ENCODE results near the gene C3. TPM values are rescaled to one million over a fixed set of nuclear protein-coding genes. Genes with fewer than 3 reads are reported as not detected.
A peak's percentile ranks its signal among the peaks of the same experiment; 100 is the strongest.

Gene C3
- polyA plus RNA-seq, 3 donors = 2.4 to 5.3 (median 3.2) TPM

GRCh38 chr19:6677883-6678689, 42.4 kb downstream of the C3 start:
- H3K4me1 ChIP-seq (ENCODE audit: control insufficient read depth in 1 of 2, insufficient read depth in 2 of 2, low read length in 2 of 2) = peaks cover 30 to 33% of the 10 kb centered on the region in 2 donors
- H2AFZ ChIP-seq (ENCODE audit: insufficient read depth, low read depth, low read length, poor library complexity, severe bottlenecking) = no peak overlapping the region
- H3K36me3 ChIP-seq (replicated peaks in 1 of 2; ENCODE audit: control insufficient read depth in 1 of 2, insufficient read depth in 2 of 2, low read length in 2 of 2) = no peaks in the 10 kb centered on the region
- Mint-ChIP-seq H3K4me1 (peaks cover 47% of the 10 kb centered on the region), H3K4me3 (peak overlapping the region; percentile 44 to 66), H3K27ac (peak overlapping the region in 6 of 7 donors; percentile 2 to 66 (median 36)), H3K27me3 (ENCODE audit: low read depth in 3 of 3) (peaks cover 14 to 30% (median 25%) of the 10 kb centered on the region in 3 donors), H3K9me3 (peaks cover 5 to 23% (median 12%) of the 10 kb centered on the region in 7 donors), H3K36me3 (peaks cover 0 to 2% of the 10 kb centered on the region in 2 donors)
- 47% methylated on average over 26 of the region's 31 CpGs for WGBS (ENCODE audit: insufficient coverage)
- DNase-seq = peak in 1 of 3 donors; percentile 75
- H3K79me2 ChIP-seq (ENCODE audit: insufficient read depth, low read length) = no peaks in the 10 kb centered on the region
- H3K27ac ChIP-seq (ENCODE audit: low read depth in 1 of 2, low read length in 2 of 2) = no peak overlapping the region
- peaks cover 11 to 21% of the 10 kb centered on the region in 2 donors for H3K27me3 ChIP-seq (ENCODE audit: control insufficient read depth in 2 of 2, insufficient read depth in 2 of 2, low read length in 2 of 2)
- H3K9ac ChIP-seq (ENCODE audit: insufficient read depth, low read length, poor library complexity, severe bottlenecking) = no peak overlapping the region
- H3K4me2 ChIP-seq (replicated peaks; ENCODE audit: extremely low read depth, low read length, poor library complexity, severe bottlenecking) = peak overlapping the region; percentile 51
- intact Hi-C loops (cut with micrococcal nuclease) = loop anchor here in 1 of 2 donors (5.0 kb wide), 1 partner anchor 36 kb away; no protein-coding TSS in a partner anchor
- no peaks in the 10 kb centered on the region for H4K20me1 ChIP-seq (ENCODE audit: insufficient read depth, low read length)
- H3K4me3 ChIP-seq (replicated peaks in 1 of 3; ENCODE audit: low read depth in 2 of 3, low read length in 3 of 3) = peak overlapping the region in 1 of 3 experiments; percentile 8
- TF ChIP-seq CTCF (IDR thresholded peaks at IDR 0.05) = no peak
- H3K9me3 ChIP-seq (replicated peaks in 1 of 2; ENCODE audit: control insufficient read depth in 1 of 2, insufficient read depth in 1 of 2, low read length in 2 of 2) = peaks cover 3 to 6% of the 10 kb centered on the region in 2 donors

- H3K9ac ChIP-seq (ENCODE audit: insufficient read depth, low read length, poor library complexity, severe bottlenecking) = no peak overlapping the region
- H4K20me1 ChIP-seq (ENCODE audit: insufficient read depth, low read length) = no peaks in the 10 kb centered on the region
- H2AFZ ChIP-seq (ENCODE audit: insufficient read depth, low read depth, low read length, poor library complexity, severe bottlenecking) = no peak overlapping the region
- H3K4me3 Mint-ChIP-seq = peak overlapping the region in 1 of 2 donors; percentile 44
- H3K9me3 ChIP-seq (replicated peaks in 1 of 2; ENCODE audit: control insufficient read depth in 1 of 2, insufficient read depth in 1 of 2, low read length in 2 of 2) = peaks cover 3 to 6% of the 10 kb centered on the region in 2 donors
- peaks cover 5 to 23% (median 12%) of the 10 kb centered on the region in 7 donors for H3K9me3 Mint-ChIP-seq
- H3K27me3 ChIP-seq (ENCODE audit: control insufficient read depth in 2 of 2, insufficient read depth in 2 of 2, low read length in 2 of 2) = peaks cover 11 to 17% of the 10 kb centered on the region in 2 donors
- H3K27me3 Mint-ChIP-seq (ENCODE audit: low read depth in 3 of 3) = peaks cover 14 to 25% (median 20%) of the 10 kb centered on the region in 3 donors
- no peaks in the 10 kb centered on the region for H3K36me3 ChIP-seq (replicated peaks in 1 of 2; ENCODE audit: control insufficient read depth in 1 of 2, insufficient read depth in 2 of 2, low read length in 2 of 2)
- no peak overlapping the region for H3K4me3 ChIP-seq (replicated peaks in 1 of 3; ENCODE audit: low read depth in 2 of 3, low read length in 3 of 3)
- H3K27ac ChIP-seq (ENCODE audit: low read depth in 1 of 2, low read length in 2 of 2) = no peak overlapping the region
- 83% methylated on average over 9 of the region's 10 CpGs for WGBS (ENCODE audit: insufficient coverage)
- no peak for TF ChIP-seq CTCF (IDR thresholded peaks at IDR 0.05)
- peak overlapping the region; percentile 51 for H3K4me2 ChIP-seq (replicated peaks; ENCODE audit: extremely low read depth, low read length, poor library complexity, severe bottlenecking)
- H3K36me3 Mint-ChIP-seq = peaks cover 0 to 2% of the 10 kb centered on the region in 2 donors
- H3K4me1 ChIP-seq (ENCODE audit: control insufficient read depth in 1 of 2, insufficient read depth in 2 of 2, low read length in 2 of 2) = peaks cover 30 to 33% of the 10 kb centered on the region in 2 donors
- peaks cover 47% of the 10 kb centered on the region for H3K4me1 Mint-ChIP-seq
- H3K27ac Mint-ChIP-seq = peak overlapping the region in 3 of 7 donors; percentile 2 to 54 (median 17)
- intact Hi-C loops (cut with micrococcal nuclease) = loop anchor here in 1 of 2 donors (5.0 kb wide), 1 partner anchor 35 kb away; no protein-coding TSS in a partner anchor
- DNase-seq = no peak
- no peaks in the 10 kb centered on the region for H3K79me2 ChIP-seq (ENCODE audit: insufficient read depth, low read length)
These were observed 43.0 kb downstream of the C3 start for GRCh38 chr19:6677495-6677882.

All from CD14-positive monocyte (primary cell).